Thyroid gland (tissue), 4 donors: Measurements from ENCODE around the gene DMD.

Experiments
- CTCF ChIP-seq, 6 experiments: fragments of 200-600 bp in 3 of 6; fragments of 450-650 bp in 3 of 6; sonication (generic) in 3 of 6; IDR thresholded peaks; one replicate each; pipeline ENCODE4 v1.5.1; 2016 to 2019; ENCODE audit warnings: antibody characterized with exemption in 6 of 6, mild to moderate bottlenecking in 2 of 6, inconsistent platforms in 1 of 6, moderate library complexity in 1 of 6
- POLR2A ChIP-seq, 2 donors: fragments of 450-650 bp; IDR thresholded peaks; one replicate each; pipeline ENCODE4 v1.6.1; 2017; ENCODE audit warnings: antibody characterized with exemption in 2 of 2, mild to moderate bottlenecking in 2 of 2, moderate library complexity in 1 of 2

DNA sequence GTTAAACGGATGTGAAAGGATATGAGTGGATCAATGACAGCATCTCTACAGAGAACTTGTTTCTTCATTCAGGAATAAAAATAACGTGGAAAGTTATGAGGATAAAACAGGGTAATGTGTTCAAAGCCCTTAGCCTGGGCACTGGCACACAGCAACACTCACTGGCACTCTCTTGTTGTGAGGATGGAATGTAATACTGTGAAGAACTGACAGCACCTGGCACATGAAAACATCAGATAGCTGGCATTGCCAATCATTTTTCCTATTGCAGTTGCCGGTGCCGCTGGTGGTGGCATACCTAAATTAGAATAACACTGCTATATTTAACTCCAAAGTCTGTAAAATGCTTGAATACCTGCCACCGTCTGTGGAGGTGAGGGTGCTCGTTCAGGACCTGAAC is 1061.2 kb downstream of the DMD start:
- TF ChIP-seq POLR2A (IDR thresholded peaks at IDR 0.05) (no peak), CTCF (IDR thresholded peaks at IDR 0.05) (no peak)
